Spleen (tissue), 7 donors: Measurements from ENCODE around the gene KLF9.

Experiments
- CTCF ChIP-seq, 11 experiments: fragments of 200-600 bp in 7 of 11; fragments of 450-650 bp in 4 of 11; sonication (generic) in 4 of 11; IDR thresholded peaks in 8 of 11; conservative IDR thresholded peaks in 3 of 11; 1 replicate in 7 of 11; 2 replicates in 4 of 11; pipeline versions ENCODE4 v1.4.0 to v1.8.0; 2016 to 2021; ENCODE audit warnings: antibody characterized with exemption in 11 of 11, inconsistent platforms in 4 of 11, mild to moderate bottlenecking in 1 of 11
- POLR2A ChIP-seq, 3 donors: fragments of 450-650 bp; IDR thresholded peaks; one replicate each; pipeline ENCODE4 v1.5.1; 2017; ENCODE audit warnings: antibody characterized with exemption in 3 of 3, mild to moderate bottlenecking in 1 of 3
- POLR2AphosphoS5 ChIP-seq, 3 donors: sonication (generic); formaldehyde crosslinking; IDR thresholded peaks; one replicate each; pipeline ENCODE4 v1.5.1; 2017; ENCODE audit warnings: antibody characterized with exemption in 3 of 3
- donor health status: DM: no; HTN: no; CAD: no; lungs with moderate emphysema.
- donor health status: DM: no; HTN: no; CAD: no.
- donor health status: DM: no; HTN: no; CAD: no.

- no peak for TF ChIP-seq POLR2A (IDR thresholded peaks at IDR 0.05)
- TF ChIP-seq CTCF (IDR thresholded peaks at IDR 0.05 in 8 of 11, conservative IDR thresholded peaks at IDR 0.05 in 3 of 11), result no peak
- TF ChIP-seq POLR2AphosphoS5 (IDR thresholded peaks at IDR 0.05), result peak; percentile 20 to 57 (median 49)
These were observed 26.8 kb downstream of the KLF9 start for GRCh38 chr9:70387663-70388062.
